ENCODE data around the gene GSTA5. TPM values are rescaled to one million over a fixed set of nuclear protein-coding genes. Genes with fewer than 3 reads are reported as not detected.
A peak's percentile ranks its signal among the peaks of the same experiment; 100 is the strongest.

The GSTA5 gene
- not detected in 2 replicates for total RNA-seq
- long read RNA-seq = 0 reads

DNA sequence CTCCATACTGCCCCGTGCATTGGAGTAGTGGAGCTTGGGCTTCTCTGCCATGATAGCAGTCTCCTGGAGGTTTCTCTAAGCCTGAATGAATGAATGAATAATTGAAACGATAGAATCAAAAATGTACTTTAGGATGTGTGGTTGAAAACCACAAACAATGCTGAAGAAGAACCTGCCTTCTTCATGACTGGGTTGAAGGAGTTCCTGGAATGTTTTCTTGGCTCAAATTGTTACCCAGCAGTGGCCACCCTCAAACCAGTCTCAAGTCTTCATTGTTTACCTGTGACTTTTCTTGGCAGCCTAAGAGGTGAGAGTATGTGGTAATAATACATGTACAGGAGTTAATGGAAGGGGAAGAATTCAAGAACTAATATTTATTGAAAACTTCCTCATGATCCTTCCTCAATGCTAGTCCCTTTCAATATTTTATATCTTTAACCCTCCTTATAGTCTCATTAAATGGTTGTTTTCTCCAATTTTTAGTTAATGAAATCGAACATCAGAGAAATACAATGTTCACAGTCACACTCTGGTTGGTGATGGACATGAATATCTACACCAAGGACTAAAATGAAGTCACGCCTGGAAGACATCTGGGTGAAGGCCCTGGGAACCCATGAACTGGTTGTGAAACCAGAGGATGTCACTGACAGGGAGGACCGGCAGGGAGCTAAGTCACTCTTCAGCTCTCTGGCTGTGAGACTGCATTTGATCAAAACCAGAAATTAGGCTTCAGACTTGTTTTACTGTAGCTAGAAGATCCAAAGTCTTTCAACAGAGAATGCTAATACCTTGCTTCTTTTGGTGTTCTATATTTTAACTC is at the start of gene GSTA5:
TSS of gene GSTA5 (minus strand) at position 51 of the 823 bp plus-strand sequence.
- H3K36me3 Mint-ChIP-seq (ENCODE audit: insufficient read depth) = no peaks in the 10 kb centered on the region
- peaks cover 2% of the 10 kb centered on the region for H3K27me3 Mint-ChIP-seq
- H3K4me1 Mint-ChIP-seq (ENCODE audit: low read depth) = peaks cover 3% of the 10 kb centered on the region
- no peak for DNase-seq (ENCODE audit: low spot score, unreplicated experiment)
- H3K27ac Mint-ChIP-seq = peak within 1 kb of the TSS; percentile 30
- no peak within 1 kb of the TSS for H3K4me3 Mint-ChIP-seq (ENCODE audit: low read depth)
- TF ChIP-seq, protein P1, sequence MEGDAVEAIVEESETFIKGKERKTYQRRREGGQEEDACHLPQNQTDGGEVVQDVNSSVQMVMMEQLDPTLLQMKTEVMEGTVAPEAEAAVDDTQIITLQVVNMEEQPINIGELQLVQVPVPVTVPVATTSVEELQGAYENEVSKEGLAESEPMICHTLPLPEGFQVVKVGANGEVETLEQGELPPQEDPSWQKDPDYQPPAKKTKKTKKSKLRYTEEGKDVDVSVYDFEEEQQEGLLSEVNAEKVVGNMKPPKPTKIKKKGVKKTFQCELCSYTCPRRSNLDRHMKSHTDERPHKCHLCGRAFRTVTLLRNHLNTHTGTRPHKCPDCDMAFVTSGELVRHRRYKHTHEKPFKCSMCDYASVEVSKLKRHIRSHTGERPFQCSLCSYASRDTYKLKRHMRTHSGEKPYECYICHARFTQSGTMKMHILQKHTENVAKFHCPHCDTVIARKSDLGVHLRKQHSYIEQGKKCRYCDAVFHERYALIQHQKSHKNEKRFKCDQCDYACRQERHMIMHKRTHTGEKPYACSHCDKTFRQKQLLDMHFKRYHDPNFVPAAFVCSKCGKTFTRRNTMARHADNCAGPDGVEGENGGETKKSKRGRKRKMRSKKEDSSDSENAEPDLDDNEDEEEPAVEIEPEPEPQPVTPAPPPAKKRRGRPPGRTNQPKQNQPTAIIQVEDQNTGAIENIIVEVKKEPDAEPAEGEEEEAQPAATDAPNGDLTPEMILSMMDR (IDR thresholded peaks at IDR 0.05; ENCODE audit: unreplicated experiment) = no peak
- no peaks in the 10 kb centered on the region for H3K9me3 Mint-ChIP-seq (ENCODE audit: low read depth)

DNA sequence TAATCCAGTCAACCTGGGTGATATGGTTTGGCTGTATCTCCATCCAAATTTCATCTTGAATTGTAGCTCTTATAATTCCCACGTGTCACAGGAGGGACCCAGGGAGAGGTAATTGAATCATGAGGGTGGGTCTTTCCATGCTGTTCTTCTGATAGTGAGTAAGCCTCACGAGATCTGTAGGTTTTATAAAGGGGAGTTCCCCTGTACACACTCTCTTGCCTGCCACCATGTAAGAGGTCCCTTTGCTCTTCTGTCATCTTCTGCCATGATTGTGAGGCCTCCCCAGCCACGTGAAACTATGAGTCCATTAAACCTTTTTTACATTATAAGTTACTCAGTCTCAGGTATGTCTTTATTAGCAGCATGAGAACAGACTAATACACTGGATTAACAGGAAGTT is 49.4 kb upstream of the GSTA5 start:
- Mint-ChIP-seq H3K36me3 (ENCODE audit: insufficient read depth) (no peaks in the 10 kb centered on the region), H3K4me1 (ENCODE audit: low read depth) (peaks cover 1% of the 10 kb centered on the region)

DNA sequence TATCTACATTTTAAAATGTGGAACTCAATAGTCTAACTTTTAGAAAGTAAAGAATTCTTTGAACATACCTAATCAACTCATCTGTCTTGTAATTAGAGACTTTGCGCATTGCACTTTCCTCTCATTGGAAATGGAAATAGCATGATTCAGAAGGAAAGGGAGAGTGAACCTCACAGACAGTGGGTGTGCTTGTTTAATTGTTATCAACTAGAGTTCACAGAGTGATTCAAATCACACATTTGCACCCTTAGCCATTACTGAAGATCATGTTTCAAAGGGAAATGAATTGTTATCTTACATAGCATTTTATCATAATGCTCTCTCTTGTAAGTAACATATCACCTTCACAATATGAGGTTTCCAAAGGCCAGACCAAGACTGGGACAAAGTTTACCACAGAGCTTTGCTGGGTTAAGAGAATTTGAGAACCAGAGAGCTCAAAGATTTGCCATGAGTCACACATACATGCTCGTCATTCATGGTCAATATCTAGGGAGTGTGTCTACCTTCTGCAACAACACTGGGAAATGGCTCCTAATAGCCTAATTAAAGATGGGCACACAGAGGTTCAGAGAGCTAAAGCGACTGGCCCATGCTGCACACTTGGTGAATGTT is 47.4 kb upstream of the GSTA5 start:
- Mint-ChIP-seq H3K36me3 (ENCODE audit: insufficient read depth) (no peaks in the 10 kb centered on the region), H3K27me3 (no peaks in the 10 kb centered on the region)

More for the DNA sequence above, 49.4 kb upstream of the GSTA5 start:
- Mint-ChIP-seq H3K9me3 (ENCODE audit: low read depth) (no peaks in the 10 kb centered on the region), H3K27ac (no peak overlapping the region), H3K4me3 (ENCODE audit: low read depth) (no peak overlapping the region), H3K27me3 (no peaks in the 10 kb centered on the region)
- no peak for DNase-seq (ENCODE audit: low spot score, unreplicated experiment)
- TF ChIP-seq, protein P1 (IDR thresholded peaks at IDR 0.05; ENCODE audit: unreplicated experiment) = no peak

DNA sequence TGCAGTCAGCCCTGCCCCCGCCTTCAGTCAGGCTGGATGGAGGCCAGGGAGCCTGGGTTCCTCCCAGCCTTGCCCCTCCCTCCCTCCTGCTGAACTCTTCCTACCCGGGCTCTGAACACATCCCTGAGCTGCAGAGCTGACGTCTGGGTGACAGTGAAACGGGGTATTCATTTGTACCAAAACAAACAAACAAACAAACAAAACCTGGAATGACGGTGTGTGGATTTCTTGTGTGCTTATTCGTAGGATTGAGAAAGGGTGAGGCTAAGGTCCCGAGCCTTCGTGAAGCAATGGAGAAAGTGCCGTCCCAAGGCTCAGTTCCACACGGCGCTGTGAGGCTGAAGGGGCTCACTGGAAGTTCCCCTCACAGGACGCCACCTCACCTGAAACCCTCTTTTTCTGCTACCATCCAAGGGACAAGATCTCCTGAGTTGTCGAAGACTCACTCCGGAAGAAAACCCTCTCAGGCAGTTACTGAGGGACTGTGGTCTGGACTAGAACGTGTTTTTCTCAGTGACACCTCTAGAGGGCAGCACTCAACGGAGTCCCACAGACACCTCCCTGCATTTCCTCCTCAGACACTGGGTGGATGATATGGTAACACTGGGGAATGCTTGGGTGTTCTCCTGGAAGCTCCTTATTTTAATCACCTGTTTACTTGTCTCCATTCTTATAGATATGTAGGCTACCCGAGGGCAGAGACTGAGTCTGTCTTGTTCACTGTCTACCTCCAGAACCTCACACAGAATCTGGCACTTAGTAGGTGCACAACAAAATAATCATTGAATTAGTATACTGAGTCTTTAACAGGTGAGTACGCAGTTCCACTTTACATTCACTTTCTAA is 41.6 kb upstream of the GSTA5 start:
- peak; percentile 48 for DNase-seq (ENCODE audit: low spot score, unreplicated experiment)
- Mint-ChIP-seq H3K4me1 (ENCODE audit: low read depth) (no peaks in the 10 kb centered on the region), H3K4me3 (ENCODE audit: low read depth) (peak overlapping the region; percentile 79), H3K9me3 (ENCODE audit: low read depth) (no peaks in the 10 kb centered on the region), H3K27ac (peak overlapping the region; percentile 3), H3K27me3 (no peaks in the 10 kb centered on the region), H3K36me3 (ENCODE audit: insufficient read depth) (no peaks in the 10 kb centered on the region)
- TF ChIP-seq, protein P1 (IDR thresholded peaks at IDR 0.05; ENCODE audit: unreplicated experiment) = peak; percentile 85

More for the DNA sequence above, 47.4 kb upstream of the GSTA5 start:
- no peaks in the 10 kb centered on the region for H3K9me3 Mint-ChIP-seq (ENCODE audit: low read depth)
- peaks cover 1% of the 10 kb centered on the region for H3K4me1 Mint-ChIP-seq (ENCODE audit: low read depth)
- no peak for DNase-seq (ENCODE audit: low spot score, unreplicated experiment)
- H3K4me3 Mint-ChIP-seq (ENCODE audit: low read depth) = no peak overlapping the region
- peak overlapping the region; percentile 29 for H3K27ac Mint-ChIP-seq
- TF ChIP-seq, protein P1 (IDR thresholded peaks at IDR 0.05; ENCODE audit: unreplicated experiment) = no peak

DNA sequence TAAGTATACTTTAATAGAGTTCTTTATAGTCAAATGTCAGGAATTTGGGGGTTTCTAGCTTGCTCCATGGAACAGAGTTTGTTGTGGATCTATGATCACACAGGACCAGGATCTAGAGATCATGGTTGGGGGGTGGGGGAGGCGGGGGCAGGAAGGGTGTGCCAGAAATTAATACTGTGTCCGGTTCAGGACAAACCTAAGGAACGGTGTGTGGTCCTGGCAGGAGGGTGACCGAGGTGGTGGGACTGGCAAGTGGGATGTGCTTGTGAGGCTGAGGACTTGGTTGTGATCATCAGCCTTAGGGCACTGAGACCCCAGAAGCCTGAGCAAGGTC is 41.0 kb upstream of the GSTA5 start:
- H3K4me1 Mint-ChIP-seq (ENCODE audit: low read depth) = no peaks in the 10 kb centered on the region
- no peaks in the 10 kb centered on the region for H3K9me3 Mint-ChIP-seq (ENCODE audit: low read depth)
- peak overlapping the region; percentile 79 for H3K4me3 Mint-ChIP-seq (ENCODE audit: low read depth)
- no peaks in the 10 kb centered on the region for H3K27me3 Mint-ChIP-seq
- TF ChIP-seq, protein P1 (IDR thresholded peaks at IDR 0.05; ENCODE audit: unreplicated experiment) = no peak
- H3K36me3 Mint-ChIP-seq (ENCODE audit: insufficient read depth) = no peaks in the 10 kb centered on the region
- H3K27ac Mint-ChIP-seq = no peak overlapping the region
- DNase-seq (ENCODE audit: low spot score, unreplicated experiment) = no peak
